Measurements from ENCODE around the gene PLAAT4.
"Not testable (repeated sequence)": the region's sequence is repeated elsewhere in the genome, so short reads cannot be mapped to it uniquely, and the experiment has no call there.

PLAAT4 gene

GRCh38 chr11:63567044-63567840 lies 30.6 kb downstream of the PLAAT4 start:
- TF ChIP-seq, protein P1, sequence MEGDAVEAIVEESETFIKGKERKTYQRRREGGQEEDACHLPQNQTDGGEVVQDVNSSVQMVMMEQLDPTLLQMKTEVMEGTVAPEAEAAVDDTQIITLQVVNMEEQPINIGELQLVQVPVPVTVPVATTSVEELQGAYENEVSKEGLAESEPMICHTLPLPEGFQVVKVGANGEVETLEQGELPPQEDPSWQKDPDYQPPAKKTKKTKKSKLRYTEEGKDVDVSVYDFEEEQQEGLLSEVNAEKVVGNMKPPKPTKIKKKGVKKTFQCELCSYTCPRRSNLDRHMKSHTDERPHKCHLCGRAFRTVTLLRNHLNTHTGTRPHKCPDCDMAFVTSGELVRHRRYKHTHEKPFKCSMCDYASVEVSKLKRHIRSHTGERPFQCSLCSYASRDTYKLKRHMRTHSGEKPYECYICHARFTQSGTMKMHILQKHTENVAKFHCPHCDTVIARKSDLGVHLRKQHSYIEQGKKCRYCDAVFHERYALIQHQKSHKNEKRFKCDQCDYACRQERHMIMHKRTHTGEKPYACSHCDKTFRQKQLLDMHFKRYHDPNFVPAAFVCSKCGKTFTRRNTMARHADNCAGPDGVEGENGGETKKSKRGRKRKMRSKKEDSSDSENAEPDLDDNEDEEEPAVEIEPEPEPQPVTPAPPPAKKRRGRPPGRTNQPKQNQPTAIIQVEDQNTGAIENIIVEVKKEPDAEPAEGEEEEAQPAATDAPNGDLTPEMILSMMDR (IDR thresholded peaks at IDR 0.05; ENCODE audit: insufficient read depth, low read depth, low read length, missing control alignments) = no peak
- peak overlapping the region; percentile 26; the same call in 1 of the 2 replicates for H3K4me3 ChIP-seq (ENCODE audit: low read depth, low read length)
- peak; percentile 97 for DNase-seq (ENCODE audit: low read depth)

DNA sequence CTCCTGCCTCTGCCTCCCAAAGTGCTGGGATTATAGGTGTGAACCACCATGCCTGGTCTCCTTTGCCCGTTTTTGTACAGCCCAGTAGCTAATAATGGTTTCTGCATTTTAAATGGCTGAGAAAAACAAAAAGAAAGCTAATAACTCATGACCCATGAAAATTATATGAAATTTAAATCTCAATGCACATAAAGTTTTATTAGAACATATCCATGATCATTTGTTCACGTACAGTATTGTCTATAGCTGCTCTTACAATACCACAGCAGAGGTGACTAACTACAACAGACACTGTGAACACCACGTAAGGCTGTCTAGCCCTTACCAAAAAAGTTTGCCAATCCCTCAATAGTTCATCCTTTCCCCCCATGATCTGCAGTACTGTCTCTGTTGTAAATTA lies 33.0 kb downstream of the PLAAT4 start:
- H3K4me3 ChIP-seq (ENCODE audit: low read depth, low read length) = no peak overlapping the region
- TF ChIP-seq, protein P1 (IDR thresholded peaks at IDR 0.05; ENCODE audit: insufficient read depth, low read depth, low read length, missing control alignments) = no peak
- no peak for DNase-seq (ENCODE audit: low read depth)

DNA sequence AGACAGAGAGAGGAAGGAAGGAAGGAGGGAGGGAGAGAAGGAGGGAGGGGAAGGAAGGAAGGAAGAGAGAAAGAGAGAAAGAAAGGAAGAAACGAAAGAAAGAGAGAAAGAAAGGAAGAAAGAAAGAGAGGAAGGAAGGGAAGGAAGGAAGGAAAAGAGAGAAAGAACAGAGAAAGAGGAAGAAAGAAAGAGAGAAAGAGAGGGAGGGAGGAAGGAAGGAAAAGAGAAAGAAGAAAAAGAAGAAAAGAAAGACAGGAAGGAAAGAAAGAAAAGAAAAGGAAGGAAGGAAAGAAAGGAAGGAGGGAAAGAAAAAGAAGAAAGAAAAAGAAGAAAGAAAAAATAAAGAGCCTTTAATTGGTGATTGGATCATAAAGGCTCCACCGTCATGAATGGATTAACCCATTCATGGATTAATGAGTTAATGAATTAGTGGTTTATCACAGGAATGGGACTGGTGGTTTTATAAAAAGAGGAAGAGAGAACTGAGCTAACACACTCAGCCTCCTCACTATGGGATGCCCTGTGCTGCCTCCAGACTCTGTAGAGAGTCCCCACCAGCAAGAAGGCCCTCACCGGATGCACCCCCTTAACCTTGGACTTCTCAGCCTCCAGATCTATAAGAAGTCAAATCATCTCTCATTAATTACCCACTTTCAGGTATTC lies 35.5 kb downstream of the PLAAT4 start:
- TF ChIP-seq, protein P1 (IDR thresholded peaks at IDR 0.05; ENCODE audit: insufficient read depth, low read depth, low read length, missing control alignments) = no peak
- peak; percentile 80 for DNase-seq (ENCODE audit: low read depth)
- no peak overlapping the region for H3K4me3 ChIP-seq (ENCODE audit: low read depth, low read length)

DNA sequence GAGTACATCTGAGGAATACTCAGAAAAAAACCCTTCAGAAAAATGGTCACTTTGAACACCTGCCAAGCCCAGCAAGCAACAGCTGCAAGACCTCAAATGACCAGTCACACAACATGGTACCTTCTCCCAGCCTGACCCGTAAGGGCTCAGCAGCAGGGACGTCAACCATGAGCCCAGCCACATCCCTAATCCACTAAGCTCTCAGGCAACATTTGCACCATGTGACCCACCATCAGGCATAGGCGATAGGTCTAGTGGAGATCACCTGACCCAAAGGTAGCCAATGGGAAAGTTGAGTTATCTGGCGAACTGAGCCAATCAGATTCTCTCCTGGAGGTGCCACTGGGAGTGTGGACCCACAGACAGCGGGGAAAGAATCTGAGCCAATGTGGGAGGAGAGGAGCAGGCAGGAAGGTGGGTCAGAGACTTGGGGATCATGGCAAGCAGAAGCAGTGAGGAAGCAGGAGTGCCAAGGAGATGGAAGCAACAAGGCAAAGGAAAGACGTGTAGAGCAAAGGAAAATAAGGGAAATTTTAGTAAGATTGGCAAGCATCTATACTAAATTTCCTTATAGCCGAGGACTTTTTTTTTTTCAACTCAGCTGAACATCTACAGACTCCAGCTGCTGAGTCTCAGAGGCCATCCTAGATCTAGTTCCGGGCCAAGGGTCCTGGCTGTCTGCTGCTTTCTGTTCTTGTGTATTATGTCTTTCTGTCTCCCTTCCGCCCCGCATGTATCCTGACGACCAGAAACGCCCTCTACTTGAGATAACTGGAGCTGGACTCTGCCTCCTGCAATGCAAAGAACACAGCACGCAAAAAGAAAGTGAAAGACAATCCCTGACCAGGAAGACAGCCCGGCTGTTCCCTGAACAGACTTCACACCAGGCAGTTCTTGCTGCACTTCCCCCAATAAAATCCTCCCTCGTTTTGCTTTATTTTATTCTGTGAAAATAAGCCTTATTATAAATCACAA lies 37.6 kb downstream of the PLAAT4 start:
- DNase-seq (ENCODE audit: low read depth) = peak; percentile 80
- TF ChIP-seq, protein P1 (IDR thresholded peaks at IDR 0.05; ENCODE audit: insufficient read depth, low read depth, low read length, missing control alignments) = peak; percentile 1
- H3K4me3 ChIP-seq (ENCODE audit: low read depth, low read length) = peak overlapping the region; percentile 45

DNA sequence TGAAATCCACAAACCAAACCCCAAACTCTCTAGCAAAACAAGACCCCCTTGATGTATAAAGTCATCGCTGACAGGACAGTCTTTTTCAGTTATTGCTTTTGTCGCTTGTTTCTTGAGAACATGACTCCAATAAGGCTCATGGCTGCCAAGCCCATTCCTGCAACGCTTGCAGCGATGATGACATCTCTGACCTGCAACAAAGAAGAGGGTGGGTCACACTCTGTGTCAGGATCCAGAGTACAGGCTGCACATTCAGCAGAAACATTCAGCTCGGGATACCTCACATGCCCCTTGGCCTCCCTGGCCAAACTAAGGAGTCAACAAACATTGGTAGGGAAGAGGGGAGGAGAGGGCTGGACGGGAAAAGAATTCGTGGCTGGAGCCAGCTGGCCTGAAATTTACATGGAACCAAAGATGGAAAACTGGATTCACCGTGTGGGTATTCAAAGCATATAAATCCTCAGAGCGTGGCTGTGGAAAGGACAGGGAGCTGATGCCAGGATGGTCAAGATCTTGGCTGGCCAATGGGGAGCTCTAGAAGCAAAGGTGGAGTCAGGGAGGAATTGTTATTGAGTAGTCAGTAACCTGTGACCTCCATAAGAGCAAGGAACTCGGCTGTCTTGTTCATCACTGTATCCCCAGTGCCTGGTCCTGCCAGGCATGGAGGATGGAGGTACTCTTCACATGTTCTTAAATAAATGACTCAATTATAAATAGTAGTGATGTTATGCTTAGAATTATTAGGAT lies 38.4 kb downstream of the PLAAT4 start:
- H3K4me3 ChIP-seq (ENCODE audit: low read depth, low read length) = peak overlapping the region; percentile 45
- TF ChIP-seq, protein P1 (IDR thresholded peaks at IDR 0.05; ENCODE audit: insufficient read depth, low read depth, low read length, missing control alignments) = no peak
- no peak for DNase-seq (ENCODE audit: low read depth)

DNA sequence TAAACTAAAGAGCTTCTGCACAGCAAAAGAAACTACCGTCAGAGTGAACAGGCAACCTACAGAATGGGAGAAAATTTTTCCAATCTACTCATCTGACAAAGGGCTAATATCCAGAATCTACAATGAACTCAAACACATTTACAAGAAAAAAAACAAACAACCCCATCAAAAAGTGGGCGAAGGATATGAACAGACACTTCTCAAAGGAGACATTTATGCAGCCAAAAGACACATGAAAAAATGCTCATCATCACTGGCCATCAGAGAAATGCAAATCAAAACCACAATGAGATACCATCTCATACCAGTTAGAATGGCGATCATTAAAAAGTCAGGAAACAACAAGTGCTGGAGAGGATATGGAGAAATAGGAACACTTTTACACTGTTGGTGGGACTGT lies 42.3 kb downstream of the PLAAT4 start:
- H3K4me3 ChIP-seq (ENCODE audit: low read depth, low read length); DNase-seq (ENCODE audit: low read depth): not testable (repeated sequence)

DNA sequence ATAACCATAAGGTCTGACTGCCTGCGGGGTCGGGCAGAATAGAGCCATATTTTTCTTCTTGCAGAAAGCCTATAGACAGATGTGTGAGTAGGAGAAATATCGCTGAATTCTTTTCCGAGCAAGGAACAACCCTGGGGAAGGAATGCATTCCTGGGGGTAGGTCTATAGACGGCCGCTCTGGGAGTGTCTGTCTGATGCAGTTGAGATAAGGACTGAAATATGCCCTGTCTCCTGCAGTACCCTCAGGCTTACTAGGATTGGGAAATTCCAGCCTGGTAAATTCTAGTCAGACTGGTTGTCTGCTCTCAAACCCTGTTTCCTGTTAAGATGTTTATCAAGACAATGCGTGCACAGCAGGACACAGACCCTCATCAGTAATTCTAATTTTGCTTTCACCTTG lies 44.6 kb downstream of the PLAAT4 start:
- not testable (repeated sequence) for DNase-seq (ENCODE audit: low read depth); H3K4me3 ChIP-seq (ENCODE audit: low read depth, low read length)

All from GM12865 (cell line).